NCI-H1930 (cell line): ENCODE measurements around the gene CHST11.

Experiments
- DNase-seq, 2 experiments: peaks; one replicate each; lab custom pipeline; 2025; lab: John Stamatoyannopoulos, UW

Gene CHST11

GRCh38 chr12:104480826-104481440 is 24.2 kb downstream of the CHST11 start:
- DNase-seq, result no peak

DNA sequence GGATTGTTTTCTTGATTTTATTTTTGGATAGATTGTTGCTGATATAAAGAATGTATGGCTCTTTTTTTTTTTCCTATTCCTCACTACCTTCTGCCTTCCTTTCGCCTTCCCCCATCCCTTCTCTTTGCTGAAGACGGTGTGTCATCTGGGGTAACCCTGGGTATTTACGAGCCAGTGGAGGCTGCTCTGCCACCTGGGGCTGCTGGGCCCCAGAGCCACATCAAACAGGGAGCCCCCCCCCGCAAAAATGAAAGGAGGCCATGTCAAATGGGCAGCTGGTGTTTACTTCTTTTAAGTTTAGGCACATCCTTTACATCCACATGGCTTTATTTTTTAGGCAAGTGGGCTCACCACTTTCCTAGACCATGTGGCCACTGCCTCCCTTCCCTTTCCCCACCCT is 25.4 kb downstream of the CHST11 start:
- no peak for DNase-seq

DNA sequence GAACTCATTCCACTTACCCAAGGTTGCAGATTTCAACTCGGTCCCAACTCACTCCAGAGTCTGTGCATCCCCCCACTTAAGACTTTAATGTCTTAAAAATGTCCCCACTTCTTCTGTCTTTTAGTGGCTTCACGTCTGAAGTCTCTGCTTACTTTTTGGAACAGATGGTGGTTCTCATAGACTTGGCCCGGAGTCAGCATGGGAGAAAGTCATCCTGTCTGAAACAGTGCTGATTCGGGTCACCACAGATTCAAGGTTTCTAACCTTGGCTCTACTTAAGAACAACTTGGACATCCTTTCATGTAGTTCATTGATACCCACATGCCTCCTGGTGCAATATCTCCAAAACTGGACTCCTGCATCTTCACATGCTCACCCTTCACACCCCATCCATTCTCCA is 26.0 kb downstream of the CHST11 start:
- no peak for DNase-seq

DNA sequence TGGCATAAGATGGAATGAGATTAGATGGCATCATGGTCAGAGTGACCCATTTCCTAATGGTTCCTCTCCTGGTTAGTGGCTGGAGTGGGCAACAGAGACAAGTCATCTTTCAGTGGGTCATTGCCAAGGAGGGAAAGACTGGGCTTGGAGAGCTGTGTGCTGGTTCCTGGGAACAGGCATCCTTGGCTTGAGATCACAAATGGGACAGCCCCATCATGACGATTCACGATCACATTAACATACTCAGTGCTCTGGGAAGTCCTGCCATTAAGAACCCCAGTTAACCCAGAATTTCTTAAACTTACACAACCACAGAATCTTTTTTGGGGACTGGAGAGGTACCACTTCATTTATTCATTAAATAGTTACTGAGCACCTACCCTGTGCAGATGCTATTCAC is 27.3 kb downstream of the CHST11 start:
- DNase-seq, result no peak

- no peak for DNase-seq
Observed at GRCh38 chr12:104485651-104486362, 29.1 kb downstream of the CHST11 start.

GRCh38 chr12:104486363-104486750 is 29.6 kb downstream of the CHST11 start:
- no peak for DNase-seq

DNA sequence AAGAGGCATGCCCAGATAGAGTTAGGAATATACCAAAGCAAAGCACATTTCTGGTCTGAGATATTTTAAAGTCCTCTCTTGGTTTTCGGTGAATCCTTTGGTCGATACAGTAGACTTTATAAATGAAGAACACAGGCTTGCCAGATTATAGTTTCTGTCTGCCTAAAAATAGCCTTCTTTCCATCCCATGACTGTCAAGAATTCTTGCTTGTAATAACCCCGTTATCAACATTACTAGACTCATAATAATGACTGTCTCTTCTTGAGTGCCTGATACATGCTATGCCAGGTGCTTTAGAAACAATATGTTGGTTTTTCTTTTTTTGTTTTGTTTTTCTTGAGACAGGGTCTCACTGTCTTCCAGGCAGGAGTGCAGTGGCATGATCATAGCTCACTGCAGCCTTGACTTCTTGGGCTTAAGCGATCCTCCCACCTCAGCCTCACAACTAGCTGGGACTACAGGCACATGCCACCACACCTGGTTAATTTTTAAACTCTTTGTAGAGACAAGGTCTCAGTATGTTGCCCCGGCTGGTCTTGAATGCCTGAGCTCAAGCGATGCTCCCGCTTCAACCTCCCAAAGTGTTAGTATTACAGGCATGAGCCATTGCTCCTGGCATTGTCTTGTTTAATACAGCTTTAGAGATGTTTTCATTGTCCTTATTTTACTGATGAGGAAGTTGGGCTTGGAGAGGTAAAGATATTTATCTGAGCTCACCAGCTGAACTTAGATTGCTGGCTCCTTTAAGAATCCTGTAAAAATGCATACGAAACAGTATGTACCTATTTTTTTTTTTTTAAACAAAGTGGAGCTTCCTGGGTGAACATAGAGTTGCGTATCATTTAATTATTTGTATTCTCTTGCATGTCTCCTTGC is 30.4 kb downstream of the CHST11 start:
- DNase-seq, result no peak

DNA sequence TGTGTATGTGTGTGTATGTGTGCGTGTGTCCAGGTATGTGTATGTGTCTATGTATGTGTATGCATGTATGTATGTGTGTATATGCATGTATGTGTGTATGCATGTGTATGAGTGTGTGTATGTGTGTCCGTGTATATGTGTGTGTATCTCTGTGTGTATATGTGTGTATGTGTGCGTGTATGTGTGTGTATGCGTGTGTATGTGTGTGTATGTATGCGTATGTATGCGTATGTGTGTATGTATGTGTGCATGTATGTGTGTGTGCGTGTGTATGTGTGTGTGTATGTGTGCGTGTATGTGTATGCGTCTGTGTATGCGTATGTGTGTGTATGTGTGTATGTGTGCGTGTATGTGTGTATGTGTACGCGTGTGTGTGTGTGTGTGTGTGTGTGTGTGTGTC is 31.6 kb downstream of the CHST11 start:
- no peak for DNase-seq

GRCh38 chr12:104490186-104490585 is 33.4 kb downstream of the CHST11 start:
- DNase-seq, result no peak

GRCh38 chr12:104490850-104491249 is 34.1 kb downstream of the CHST11 start:
- DNase-seq, result no peak

- no peak for DNase-seq
Observed at GRCh38 chr12:104493496-104493895, 36.7 kb downstream of the CHST11 start.

DNA sequence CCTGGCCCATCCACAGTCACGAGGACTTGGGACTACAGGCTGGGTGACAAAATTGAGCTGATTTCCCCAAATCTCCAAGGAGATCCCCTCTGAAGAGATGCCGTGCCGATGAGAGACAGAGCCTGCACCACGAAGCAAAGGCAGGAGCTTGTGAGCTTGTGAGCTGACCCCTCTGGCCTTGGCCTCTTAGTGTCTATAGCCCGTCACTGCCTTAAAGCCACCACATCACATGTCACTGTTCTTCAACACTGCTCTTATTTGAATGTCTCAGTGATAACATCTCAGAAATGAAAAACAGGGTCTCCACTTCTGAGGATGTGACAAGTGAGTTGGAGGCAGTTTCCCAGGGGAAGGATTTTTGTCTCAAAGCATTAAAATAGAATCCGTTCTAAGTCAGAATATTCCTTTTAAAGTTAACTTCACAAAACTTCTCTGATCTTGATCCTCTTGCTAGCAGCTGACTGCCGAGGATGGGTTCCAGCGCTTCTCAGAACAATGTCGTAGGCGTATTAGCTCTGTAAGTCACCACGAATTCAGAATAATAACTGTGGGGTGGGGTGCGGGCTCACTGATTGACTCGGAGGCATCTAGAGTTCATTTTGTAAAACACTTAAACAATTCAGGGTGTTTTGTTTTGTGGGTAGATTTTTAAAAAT is 37.5 kb downstream of the CHST11 start:
- no peak for DNase-seq

GRCh38 chr12:104494793-104495158 is 38.0 kb downstream of the CHST11 start:
- DNase-seq, result no peak

DNA sequence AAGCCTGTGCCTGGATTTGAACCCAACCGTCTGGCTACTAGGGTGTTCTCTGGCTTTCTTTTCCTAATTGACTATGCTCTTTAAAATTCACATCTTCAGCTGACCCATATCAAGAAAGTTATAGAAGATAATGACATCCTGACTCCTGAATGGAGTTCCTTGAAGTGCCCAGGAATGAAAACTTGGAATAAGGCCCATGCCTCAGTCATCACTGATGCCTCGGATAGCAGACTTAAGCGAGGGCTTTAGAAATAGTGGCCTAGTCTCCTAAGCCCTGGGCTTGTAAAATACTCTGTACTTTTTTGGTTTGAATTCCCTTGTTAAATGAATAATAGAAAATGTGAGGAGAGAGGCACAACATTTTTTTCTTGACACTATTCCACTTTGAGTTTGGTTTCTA is 39.0 kb downstream of the CHST11 start:
- DNase-seq, result no peak

GRCh38 chr12:104496336-104496735 is 39.6 kb downstream of the CHST11 start:
- no peak for DNase-seq

- no peak for DNase-seq
Observed at GRCh38 chr12:104498211-104498801, 41.6 kb downstream of the CHST11 start.

DNA sequence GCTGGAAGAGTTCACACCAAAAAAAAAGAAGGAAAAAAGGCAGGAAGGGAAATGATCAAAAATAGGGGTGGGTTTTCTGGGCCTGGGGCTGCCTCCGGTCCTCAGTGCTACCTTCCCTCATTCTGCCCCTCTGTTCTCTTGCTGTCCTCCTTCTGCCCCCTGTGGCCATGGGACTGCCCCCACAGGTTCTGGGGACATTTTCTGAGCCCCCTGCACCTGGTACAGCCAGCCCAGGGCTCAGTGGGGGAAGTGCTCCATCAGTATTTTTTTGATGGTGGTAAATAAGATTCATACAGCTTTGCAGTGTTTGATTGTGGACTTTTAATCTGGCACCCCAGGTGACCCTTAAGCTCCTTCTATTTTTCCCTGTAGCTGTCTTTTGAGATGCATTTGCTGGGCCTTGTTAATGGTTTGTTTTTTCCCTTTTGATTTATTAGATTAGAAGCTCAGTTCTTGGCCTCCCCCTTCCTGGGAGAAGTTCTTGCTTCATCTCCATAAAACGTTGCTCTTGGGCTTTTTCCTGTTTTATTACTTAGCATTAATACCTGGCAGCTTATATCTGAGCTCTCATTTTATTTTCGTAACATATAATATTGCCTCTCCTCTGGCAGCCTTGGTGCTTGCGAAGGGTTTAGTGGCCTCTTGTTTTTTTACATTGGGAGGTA is 43.1 kb downstream of the CHST11 start:
- DNase-seq, result no peak

- no peak for DNase-seq
Observed at GRCh38 chr12:104501115-104501514, 44.4 kb downstream of the CHST11 start.

DNA sequence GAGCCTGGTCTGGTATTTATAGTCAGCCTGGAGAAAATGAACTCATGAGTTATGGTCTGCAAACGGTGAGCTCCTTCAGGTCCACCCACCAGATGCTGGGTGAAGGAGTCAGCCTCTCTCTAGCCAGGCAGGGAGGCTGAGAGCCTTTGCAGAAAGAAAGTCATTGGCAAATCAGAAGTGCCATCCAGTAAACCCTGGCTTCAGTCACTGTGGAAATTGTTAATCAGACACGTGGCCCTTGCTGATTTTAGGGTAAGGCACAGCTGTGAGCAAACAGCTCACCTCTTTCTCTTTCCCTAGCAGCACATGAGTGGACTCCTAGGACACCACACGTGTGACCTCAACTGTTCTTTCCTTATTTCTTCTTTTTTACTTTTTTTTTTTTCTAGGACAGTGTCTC is 44.9 kb downstream of the CHST11 start:
- DNase-seq, result no peak

DNA sequence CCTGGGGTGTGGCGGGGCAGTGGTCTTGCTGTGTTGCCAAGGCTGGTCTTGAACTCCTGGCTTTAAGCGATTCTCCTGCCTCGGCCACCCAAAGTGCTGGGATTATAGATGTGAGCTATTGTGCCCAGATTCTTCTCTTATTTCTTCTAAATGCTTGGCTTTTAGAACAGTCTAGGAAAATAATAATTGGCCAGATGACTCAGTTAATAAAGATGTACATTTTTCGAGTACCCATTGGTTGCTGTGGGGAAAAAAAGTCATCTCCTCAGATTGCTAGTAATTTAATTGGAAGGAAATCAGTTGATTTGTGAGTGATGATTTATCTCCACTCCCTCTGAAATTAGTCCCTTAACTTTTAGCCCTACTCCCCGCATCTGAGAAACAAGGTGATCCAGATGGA is 45.5 kb downstream of the CHST11 start:
- no peak for DNase-seq

DNA sequence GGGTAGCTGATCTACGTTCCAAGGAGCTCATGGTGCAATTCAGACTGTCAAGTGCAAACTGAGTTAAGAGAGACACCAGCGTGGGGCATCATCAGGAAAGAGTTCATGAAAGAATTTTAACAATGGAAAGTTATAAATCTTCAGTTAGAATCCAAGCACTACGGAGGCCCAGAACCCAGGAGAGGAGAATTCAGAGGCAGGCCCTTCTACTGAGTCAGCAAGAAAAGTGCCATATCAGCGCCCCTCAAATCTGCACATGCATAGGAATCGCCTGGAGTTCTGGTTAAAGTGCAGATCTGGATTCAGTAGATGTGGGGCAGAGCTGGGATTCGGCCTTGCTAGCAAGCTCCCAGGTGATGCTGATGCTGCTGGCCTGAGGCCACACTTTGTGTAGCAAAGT is 45.9 kb downstream of the CHST11 start:
- DNase-seq, result no peak

DNA sequence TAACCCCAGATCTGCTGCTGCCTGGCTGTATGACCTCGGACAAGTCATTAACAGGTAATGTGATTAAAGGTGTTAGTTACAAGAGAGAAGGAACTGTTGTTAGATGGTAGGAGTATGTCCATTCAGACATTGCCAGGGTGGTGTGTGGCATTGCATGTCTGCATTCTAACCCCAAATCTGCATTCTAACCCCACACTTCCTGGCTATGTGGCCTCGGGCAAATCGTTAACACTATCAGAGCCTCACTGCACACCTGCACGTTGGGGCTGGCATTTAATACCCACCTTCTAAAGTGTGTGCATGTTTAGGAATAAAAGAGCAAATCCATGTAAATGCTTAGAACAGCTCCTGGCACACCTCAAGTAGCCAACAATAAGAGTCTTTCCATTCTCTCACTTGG is 46.4 kb downstream of the CHST11 start:
- no peak for DNase-seq
